ENCODE measurements around the gene JAK1. TPM values are rescaled to one million over a fixed set of nuclear protein-coding genes. Genes with fewer than 3 reads are reported as not detected.

JAK1 gene
- total and polyA plus RNA-seq, 12 donors, result 23.4 to 155 (median 91.1) TPM

DNA sequence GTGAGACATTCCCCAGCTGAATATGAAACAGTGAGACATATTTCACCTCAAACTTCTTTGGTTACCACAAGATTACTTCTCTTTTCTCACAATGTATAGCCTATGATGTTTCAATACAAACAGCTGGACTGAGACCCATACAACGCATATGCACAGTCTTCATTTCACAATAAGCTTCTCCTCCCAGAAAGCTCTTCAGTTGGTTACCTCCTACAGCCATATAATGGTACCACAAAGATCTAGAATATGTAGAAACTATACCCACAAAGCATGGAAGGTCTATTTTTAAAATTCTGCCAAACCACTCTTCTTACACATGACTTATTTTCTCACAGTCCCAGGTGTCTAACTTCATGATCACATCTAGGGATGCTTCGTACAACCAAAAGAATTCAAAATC is 70.8 kb downstream of the JAK1 start:
- Histone ChIP-seq H3K9me3 (replicated peaks in 1 of 3) (no peaks in the 10 kb centered on the region), H3K27me3 (no peaks in the 10 kb centered on the region), H3K4me3 (no peak overlapping the region), H3K27ac (no peak overlapping the region), H3K36me3 (replicated peaks in 1 of 2) (no peaks in the 10 kb centered on the region), H3K4me1 (replicated peaks in 1 of 2) (peaks cover 20 to 73% of the 10 kb centered on the region in 2 donors)
- TF ChIP-seq, protein P1, sequence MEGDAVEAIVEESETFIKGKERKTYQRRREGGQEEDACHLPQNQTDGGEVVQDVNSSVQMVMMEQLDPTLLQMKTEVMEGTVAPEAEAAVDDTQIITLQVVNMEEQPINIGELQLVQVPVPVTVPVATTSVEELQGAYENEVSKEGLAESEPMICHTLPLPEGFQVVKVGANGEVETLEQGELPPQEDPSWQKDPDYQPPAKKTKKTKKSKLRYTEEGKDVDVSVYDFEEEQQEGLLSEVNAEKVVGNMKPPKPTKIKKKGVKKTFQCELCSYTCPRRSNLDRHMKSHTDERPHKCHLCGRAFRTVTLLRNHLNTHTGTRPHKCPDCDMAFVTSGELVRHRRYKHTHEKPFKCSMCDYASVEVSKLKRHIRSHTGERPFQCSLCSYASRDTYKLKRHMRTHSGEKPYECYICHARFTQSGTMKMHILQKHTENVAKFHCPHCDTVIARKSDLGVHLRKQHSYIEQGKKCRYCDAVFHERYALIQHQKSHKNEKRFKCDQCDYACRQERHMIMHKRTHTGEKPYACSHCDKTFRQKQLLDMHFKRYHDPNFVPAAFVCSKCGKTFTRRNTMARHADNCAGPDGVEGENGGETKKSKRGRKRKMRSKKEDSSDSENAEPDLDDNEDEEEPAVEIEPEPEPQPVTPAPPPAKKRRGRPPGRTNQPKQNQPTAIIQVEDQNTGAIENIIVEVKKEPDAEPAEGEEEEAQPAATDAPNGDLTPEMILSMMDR (IDR thresholded peaks at IDR 0.05), result no peak
- TF ChIP-seq POLR2A (IDR thresholded peaks at IDR 0.05), result no peak
- 84 to 88% (median 87%) methylated on average over 2 of the region's 2 CpGs for WGBS, 4 donors
- no peak for DNase-seq
- intact Hi-C loops (cut with DNase I), result loop anchor here in 1 of 2 donors (10.0 kb wide), 1 partner anchor 69 kb away; the partner anchor contains the start of gene JAK1

DNA sequence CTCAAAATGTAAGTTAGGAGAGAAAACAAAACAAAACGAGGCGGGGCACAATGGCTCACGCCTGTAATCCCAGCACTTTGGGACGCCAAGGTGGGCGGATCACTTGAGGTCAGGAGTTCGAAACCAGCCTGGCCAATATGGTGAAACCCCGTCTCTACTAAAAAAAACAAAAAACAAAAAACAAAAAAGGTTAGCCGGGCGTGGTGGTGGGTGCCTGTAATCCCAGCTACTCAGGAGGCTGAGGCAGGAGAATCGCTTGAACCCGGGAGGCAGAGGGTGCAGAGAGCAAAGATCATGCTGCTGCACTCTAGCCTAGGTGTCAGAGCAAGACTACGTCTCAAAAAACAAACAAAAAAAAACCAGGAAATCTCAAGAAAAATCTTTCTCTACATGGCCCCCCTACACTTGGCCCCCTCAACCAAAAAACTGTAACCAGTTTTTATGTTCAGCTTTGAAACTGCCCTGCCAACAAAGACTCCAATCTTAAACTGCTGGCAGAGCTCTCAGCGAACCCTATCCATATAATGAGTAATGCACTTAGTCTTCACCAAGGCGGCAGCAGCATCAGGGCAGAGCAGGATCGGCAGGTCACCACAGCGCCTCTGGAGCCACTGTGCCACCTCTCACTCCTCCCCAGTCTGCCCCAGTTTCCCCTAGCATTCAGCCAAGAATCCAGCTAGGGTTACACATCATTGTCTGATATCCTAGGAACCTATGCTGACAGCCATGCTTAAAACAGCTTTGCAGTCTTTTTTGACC is 71.7 kb downstream of the JAK1 start:
- TF ChIP-seq, protein P1 (IDR thresholded peaks at IDR 0.05), result no peak
- TF ChIP-seq POLR2A (IDR thresholded peaks at IDR 0.05), result no peak
- Histone ChIP-seq H3K27me3 (no peaks in the 10 kb centered on the region), H3K9me3 (replicated peaks in 1 of 3) (no peaks in the 10 kb centered on the region), H3K27ac (no peak overlapping the region), H3K4me1 (replicated peaks in 1 of 2) (peaks cover 25 to 81% of the 10 kb centered on the region in 2 donors), H3K36me3 (replicated peaks in 1 of 2) (no peaks in the 10 kb centered on the region), H3K4me3 (no peak overlapping the region)
- peak in 3 of 7 donors; percentile 28 to 40 (median 37) for DNase-seq
- intact Hi-C loops (cut with DNase I), result loop anchor here (5.0 to 10.0 kb wide), 2 partner anchors 70 to 73 kb away; partner anchors contain the start of gene JAK1 (in 2 of the 2)
- 82 to 87% (median 85%) methylated on average over 16 of the region's 16 CpGs for WGBS, 4 donors

DNA sequence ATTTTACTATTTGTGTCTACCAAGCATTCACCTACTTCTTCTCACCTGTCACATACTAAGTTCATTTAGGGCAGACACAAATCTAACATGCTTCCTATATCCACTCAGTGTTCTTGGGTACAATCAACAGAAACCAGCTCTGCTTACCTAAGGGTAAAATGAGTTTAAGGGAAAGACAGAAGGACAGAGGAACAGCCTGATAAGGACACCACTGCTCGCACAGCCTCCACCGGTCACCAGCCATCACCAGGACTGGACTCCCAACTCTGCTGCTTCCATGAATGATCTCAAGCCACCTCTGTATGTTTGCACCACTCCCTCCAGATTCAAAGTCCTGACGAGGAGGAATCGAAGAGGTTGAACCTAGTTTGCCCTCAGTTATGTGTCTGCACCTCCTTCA is 72.4 kb downstream of the JAK1 start:
- Histone ChIP-seq H3K9me3 (replicated peaks in 1 of 3) (no peaks in the 10 kb centered on the region), H3K27me3 (no peaks in the 10 kb centered on the region), H3K36me3 (replicated peaks in 1 of 2) (no peaks in the 10 kb centered on the region), H3K27ac (no peak overlapping the region), H3K4me1 (replicated peaks in 1 of 2) (peaks cover 29 to 88% of the 10 kb centered on the region in 2 donors), H3K4me3 (no peak overlapping the region)
- TF ChIP-seq, protein P1 (IDR thresholded peaks at IDR 0.05), result no peak
- TF ChIP-seq POLR2A (IDR thresholded peaks at IDR 0.05), result no peak
- WGBS, 4 donors, result 97 to 99% (median 97%) methylated on average over 4 of the region's 4 CpGs
- no peak for DNase-seq
- intact Hi-C loops (cut with DNase I), result loop anchor here (5.0 to 10.0 kb wide), 2 partner anchors 71 to 73 kb away; partner anchors contain the start of gene JAK1 (in 2 of the 2)

DNA sequence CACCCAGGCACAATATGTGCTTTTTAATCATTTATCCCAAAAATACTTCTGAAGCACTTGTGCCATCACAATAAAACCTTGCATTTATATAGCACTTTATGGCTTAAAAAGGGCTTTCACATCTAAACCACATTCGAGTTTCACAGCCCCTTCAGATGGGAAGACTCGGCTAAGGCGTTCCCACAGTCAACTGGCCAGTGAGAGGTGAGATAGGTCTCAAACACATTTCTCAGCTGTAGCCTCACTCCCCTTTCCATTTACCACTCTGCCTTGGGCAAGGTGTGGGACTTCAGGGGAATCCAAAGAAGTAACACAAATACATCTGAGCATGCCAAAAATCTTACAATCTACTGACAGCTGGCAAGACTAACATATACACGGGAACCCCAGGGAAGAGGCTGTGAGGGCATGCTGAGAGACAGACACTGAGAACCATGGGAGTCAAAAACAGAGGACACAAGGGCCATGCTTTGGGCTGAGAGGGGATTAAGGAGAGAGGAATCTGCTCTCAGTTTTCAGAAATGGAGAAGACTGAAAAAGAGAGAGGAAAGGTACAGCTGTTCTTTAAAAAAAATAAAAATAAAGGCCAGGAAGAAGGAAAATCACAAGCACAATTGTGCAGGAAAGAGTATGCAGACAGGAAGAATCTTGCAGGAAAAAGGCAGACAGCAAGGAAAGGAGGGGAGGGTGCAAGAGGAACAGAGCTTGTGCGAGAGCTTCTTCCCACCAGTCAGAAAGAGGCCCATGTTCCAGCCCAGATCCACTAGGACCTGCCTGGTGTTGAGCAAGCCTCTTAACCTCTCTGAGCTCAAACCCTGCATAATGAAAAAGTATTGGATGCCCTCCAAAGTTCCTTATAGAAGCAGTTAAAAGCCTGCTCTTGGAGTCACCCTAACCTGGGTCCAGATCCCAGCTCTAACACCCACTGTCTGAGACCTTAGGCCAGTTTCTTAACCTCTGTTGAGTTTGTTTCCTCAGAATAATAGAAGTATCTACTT is 73.5 kb downstream of the JAK1 start:
- Histone ChIP-seq H3K36me3 (replicated peaks in 1 of 2) (no peaks in the 10 kb centered on the region), H3K4me1 (replicated peaks in 1 of 2) (peaks cover 20 to 84% of the 10 kb centered on the region in 2 donors), H3K27ac (no peak overlapping the region), H3K9me3 (replicated peaks in 1 of 3) (no peaks in the 10 kb centered on the region), H3K27me3 (no peaks in the 10 kb centered on the region), H3K4me3 (no peak overlapping the region)
- intact Hi-C loops (cut with DNase I), result loop anchor here (5.0 to 10.0 kb wide), 2 partner anchors 72 to 74 kb away; partner anchors contain the start of gene JAK1 (in 2 of the 2)
- no peak for DNase-seq
- TF ChIP-seq POLR2A (IDR thresholded peaks at IDR 0.05), result no peak
- TF ChIP-seq, protein P1 (IDR thresholded peaks at IDR 0.05), result no peak
- WGBS, 4 donors, result 57 to 80% (median 72%) methylated on average over 5 of the region's 5 CpGs
